ENCODE results near the gene GLOD5.

GLOD5 gene

DNA sequence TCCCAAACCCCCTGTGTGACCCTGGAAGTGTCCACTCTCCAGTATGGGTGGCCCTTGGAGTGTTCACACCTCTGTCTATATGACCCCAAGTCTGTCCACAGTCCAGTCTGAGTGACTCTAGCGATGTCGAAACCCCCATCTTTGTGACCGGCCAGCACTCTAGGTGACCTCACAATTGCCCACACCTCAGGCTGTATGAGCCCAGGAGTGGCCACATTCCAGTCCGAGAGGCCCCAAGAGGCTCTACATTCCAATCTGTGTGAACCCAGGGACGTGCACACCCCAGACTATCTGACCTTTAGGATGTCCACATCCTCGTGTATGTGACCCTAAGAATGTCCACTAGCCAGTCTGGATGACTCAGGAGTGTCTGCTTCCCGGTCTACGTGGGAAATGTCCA is 7.3 kb upstream of the GLOD5 start:
- no peak for DNase-seq (ENCODE audit: low read depth)

- DNase-seq (ENCODE audit: low read depth) = no peak
Measured at GRCh38 chrX:48769230-48769629, 7.7 kb downstream of the GLOD5 start.

GRCh38 chrX:48770296-48770695 is 8.7 kb downstream of the GLOD5 start:
- no peak for DNase-seq (ENCODE audit: low read depth)

GRCh38 chrX:48772602-48773001 is 11.1 kb downstream of the GLOD5 start:
- DNase-seq (ENCODE audit: low read depth) = no peak

DNA sequence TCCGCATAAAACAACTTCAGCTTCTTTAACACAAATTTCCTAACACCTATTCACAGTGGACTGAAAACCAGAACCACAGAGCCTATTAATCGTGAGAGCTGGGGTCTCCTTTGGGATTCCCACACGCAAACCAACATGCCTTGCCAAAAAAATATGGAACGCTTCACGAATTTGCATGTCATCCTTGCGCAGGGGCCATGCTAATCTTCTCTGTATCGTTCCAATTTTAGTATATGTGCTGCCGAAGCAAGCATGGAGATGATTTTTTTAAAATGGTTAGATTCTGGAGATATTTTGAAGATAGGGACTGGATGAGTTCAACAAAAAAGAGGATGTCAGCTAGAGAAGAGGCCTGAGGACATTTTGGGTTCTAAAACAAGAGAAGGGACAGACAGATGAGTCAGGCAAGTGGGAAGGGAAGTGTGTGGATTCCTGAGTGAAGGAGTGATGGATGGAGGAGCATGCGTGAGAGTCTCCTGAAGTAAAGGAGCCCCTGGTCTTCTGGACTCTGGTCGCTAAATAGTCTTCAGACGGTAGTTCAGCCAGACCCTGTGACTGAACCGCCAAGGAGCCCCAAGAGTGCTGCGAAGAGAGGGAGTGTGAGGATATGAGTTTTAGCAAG is 15.4 kb downstream of the GLOD5 start:
- DNase-seq (ENCODE audit: low read depth) = no peak

DNA sequence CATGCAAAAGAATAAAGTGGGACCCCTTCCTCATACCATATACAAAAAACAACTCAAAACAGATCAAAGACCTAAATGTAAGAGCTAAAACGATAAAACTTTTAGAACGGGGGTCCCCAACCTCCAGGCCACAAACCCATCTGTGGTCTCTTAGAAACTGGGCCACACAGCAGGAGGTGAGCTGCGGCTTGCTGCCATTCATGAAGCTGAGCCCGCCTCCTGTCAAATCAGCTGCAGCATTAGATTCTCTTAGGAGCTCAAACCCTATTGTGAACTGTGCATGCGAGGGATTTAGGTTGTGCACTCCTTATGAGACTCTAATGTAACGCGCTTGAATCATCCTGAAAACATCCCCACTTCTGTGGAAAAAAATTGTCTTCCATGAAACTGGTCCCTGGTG is 17.9 kb downstream of the GLOD5 start:
- no peak for DNase-seq (ENCODE audit: low read depth)

DNA sequence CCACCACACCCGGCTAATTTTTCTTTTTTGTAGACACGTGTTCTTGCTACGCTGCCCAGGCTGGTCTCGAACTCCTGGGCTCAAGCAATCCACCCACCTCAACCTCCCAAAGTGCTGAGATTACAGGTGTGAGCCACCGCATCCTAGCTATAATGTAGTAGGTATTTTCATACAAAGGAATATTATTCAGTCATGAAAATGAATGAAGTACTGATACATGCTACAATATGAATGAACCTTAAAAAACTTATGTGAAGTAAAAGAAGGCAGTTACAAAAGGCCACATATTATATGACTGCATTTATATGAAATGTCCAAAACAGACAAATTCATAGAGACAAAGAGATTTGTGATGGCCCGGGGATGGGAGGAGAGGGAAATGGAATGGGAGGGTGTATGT is 20.2 kb downstream of the GLOD5 start:
- no peak for DNase-seq (ENCODE audit: low read depth)

- no peak for DNase-seq (ENCODE audit: low read depth)
Measured at GRCh38 chrX:48782216-48782615, 20.7 kb downstream of the GLOD5 start.

DNA sequence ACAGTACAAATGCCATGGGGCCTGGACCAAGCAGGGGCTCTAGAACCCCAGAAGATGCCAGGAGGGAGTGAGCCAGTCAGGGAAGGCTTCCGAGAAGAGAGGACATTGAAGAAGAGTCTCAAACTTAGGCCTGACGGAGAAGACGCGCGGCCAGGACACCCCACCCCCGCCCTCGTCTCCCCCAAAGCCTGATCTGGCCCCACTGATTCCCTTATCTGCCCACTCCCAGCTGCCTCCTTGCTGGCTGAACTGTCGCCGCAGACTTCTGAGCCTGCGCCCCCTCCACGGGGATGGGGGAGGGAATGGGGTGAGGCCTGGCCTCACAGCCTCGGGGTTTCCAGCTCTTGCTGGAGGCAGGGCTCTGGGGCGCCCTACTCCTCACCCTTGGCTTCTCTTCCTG is 21.2 kb downstream of the GLOD5 start:
- no peak for DNase-seq (ENCODE audit: low read depth)

- no peak for DNase-seq (ENCODE audit: low read depth)
Measured at GRCh38 chrX:48784726-48785125, 23.2 kb downstream of the GLOD5 start.

DNA sequence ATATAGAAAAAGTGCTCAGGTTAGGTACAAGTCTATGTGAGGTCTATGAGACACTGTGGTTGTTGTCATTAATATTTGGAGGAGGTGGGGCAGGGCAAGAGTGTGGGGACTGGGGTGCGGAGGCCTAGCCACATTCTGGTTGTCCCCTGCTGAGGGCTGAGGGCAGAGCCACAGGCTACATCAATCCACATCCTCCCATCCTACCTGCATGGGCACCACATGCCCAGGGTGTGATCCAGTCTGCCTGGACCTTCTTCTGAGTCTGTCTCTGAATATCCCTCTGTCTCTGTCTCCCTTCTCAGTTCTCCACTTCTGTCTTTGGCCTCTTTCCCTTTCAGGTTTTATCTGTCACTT is 23.6 kb downstream of the GLOD5 start:
- DNase-seq (ENCODE audit: low read depth) = no peak

- DNase-seq (ENCODE audit: low read depth) = no peak
Measured at GRCh38 chrX:48785540-48786214, 24.1 kb downstream of the GLOD5 start.

- DNase-seq (ENCODE audit: low read depth) = no peak
Measured at GRCh38 chrX:48786341-48786800, 24.8 kb downstream of the GLOD5 start, which contains the start of gene GATA1. Gene GATA1, plus strand, starts transcription at chrX:48786590. Its CDS starts 4,520 bp downstream, at chrX:48791110.

DNA sequence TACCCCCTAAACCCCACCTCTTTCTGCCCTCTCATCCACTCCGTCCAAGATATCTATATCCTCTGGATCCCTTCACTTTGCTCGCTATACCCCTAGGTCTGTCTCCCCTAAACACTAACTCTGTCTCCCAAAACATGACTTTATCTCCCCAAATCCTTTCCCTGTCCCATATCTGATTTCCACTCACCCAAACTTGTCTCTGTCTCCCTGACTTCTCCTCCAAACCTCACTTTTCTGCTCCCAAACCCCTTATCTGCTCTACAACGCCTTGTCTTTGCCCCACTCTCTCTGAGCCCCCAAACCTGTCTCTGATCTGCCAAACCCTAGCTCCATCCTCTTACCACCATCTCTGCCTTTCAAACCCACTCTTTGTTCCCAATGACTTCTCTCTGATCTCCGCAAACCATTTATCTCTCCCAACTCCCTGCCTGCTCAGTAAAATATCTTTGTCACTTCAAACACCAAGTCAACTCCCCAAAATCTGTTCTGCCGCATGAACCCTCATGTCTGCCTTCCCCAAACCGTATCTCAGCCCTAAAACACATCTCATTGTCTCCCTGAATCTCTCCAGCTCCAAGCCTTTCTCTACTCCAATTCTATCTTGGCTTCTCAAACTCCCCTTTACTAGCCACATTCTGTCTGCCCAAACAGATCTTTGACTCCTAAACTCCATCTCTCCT is 25.4 kb downstream of the GLOD5 start:
- no peak for DNase-seq (ENCODE audit: low read depth)

DNA sequence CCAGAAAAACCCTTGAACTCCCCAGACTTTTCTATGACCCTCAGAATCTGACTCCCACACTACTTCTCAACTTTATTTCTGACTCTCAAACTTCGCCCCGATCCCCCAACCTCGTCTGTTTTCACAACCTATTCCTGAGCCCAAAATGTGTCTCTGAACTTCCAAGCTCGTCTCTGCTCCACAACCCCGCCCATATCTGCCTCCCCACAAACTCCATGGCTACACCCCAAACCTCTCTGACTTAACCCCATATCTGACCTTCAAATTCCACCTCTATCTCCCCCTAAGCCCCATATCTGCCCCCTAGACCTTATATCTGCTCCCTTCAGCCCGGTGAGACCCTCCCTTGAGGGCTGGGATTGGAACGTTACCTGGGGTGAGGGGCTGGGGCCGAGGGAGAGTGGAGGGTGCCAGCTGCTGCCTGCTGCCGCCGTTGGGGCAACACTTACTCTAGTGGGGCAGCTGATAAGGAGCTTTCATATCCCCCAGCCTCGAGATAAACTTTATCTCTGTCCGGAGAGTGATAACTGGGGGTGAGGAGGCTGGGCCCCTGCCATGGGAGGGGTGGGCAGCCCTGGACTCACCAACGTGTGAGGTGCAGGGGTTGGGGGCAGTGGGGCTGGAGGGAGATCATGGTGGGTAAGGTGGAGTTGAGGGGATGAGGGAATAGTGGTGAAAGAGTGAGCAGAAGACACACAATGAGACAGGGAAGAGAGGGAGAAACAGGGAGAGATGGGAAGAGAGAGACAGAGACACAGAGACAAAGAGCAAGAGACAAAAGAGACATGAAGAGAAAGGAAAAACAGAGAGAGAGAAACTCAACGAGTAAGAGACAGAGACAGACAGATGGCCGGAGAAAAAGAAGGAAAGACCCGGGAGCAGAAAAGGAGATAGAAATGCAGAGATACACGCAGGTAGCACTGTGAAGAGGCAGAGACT is 26.2 kb downstream of the GLOD5 start:
- no peak for DNase-seq (ENCODE audit: low read depth)

DNA sequence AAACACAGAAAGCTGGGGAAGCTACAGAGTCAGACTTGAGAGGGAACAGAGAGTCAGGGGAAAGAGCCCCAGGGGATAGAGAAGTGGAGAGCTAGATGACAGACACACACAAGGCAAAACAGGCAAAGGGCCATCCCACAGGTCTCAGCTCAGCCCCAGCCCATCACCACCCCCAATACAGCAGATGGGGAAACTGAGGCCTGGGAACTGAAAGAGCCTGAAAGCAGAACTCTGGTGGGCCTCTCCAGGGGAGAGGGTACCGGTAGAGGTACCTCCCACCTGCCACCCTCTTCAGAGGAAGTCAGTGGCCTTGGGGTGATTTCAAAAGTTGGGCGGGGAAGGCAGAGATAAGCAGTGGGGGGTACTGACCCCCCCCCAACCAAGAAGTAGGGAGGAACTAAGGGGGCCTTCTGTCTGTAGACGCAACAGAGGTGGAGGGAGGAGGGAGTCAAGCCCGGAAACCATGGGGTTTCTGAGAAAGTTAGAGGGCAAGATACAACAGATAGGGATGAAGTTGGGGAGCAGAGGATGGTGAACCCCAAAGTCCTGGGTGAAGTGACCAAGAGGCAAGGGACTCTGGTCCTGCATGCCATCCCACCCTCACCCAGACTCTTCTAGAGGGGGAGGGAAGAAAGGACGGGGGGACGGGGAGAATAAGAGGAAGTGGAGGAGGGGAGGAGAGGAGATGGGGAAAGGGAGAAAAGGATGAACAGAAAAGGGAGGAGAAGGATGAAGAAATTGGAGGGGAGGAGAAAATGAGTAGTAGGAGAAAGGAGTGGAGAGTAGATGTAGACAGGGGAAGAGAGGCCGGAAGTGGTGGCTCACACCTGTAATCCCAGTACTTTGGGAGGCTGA is 28.0 kb downstream of the GLOD5 start:
- no peak for DNase-seq (ENCODE audit: low read depth)

DNA sequence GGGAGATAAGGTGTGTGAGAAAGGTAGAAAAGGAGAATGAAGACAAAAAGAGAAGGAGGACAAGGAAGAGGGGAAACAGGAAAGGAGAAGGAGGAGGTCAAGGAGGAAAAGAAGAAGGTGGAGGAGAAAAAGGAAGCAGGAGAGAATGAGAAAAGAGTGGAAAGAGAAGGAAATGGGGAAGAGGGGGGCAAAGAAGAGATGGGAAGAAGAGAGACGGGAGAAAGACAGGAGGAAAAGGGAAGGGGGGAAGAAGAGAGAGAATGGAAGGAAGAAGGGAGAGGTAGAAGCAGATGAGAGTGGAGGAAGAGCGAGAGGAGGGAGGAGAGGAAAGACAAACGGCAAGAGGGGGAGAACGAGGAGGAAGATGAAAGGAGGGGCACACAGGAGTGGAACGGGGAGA is 28.9 kb downstream of the GLOD5 start:
- no peak for DNase-seq (ENCODE audit: low read depth)

- no peak for DNase-seq (ENCODE audit: low read depth)
Measured at GRCh38 chrX:48791063-48791820, 29.7 kb downstream of the GLOD5 start.

DNA sequence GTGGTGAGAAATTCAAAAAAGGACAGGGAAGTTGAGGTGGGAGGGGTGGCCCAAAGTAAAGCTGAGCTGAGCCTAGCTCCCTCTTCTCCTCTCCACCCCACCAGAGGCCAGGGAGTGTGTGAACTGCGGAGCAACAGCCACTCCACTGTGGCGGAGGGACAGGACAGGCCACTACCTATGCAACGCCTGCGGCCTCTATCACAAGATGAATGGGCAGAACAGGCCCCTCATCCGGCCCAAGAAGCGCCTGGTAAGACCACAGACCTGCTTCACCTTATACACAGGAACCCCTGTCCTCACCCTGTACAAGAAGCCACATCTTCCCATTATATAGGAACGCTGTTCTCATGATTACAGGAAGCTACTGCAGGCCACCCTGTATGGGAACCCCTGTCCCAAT is 30.7 kb downstream of the GLOD5 start:
- no peak for DNase-seq (ENCODE audit: low read depth)

DNA sequence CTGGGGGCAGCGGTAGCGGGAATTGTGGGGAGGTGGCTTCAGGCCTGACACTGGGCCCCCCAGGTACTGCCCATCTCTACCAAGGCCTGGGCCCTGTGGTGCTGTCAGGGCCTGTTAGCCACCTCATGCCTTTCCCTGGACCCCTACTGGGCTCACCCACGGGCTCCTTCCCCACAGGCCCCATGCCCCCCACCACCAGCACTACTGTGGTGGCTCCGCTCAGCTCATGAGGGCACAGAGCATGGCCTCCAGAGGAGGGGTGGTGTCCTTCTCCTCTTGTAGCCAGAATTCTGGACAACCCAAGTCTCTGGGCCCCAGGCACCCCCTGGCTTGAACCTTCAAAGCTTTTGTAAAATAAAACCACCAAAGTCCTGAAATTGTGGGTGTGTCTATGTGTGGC is 32.4 kb downstream of the GLOD5 start:
- no peak for DNase-seq (ENCODE audit: low read depth)
